ENCODE data around the gene RELN.
"Not testable (repeated sequence)": the region's sequence is repeated elsewhere in the genome, so short reads cannot be mapped to it uniquely, and the experiment has no call there.

Gene RELN

DNA sequence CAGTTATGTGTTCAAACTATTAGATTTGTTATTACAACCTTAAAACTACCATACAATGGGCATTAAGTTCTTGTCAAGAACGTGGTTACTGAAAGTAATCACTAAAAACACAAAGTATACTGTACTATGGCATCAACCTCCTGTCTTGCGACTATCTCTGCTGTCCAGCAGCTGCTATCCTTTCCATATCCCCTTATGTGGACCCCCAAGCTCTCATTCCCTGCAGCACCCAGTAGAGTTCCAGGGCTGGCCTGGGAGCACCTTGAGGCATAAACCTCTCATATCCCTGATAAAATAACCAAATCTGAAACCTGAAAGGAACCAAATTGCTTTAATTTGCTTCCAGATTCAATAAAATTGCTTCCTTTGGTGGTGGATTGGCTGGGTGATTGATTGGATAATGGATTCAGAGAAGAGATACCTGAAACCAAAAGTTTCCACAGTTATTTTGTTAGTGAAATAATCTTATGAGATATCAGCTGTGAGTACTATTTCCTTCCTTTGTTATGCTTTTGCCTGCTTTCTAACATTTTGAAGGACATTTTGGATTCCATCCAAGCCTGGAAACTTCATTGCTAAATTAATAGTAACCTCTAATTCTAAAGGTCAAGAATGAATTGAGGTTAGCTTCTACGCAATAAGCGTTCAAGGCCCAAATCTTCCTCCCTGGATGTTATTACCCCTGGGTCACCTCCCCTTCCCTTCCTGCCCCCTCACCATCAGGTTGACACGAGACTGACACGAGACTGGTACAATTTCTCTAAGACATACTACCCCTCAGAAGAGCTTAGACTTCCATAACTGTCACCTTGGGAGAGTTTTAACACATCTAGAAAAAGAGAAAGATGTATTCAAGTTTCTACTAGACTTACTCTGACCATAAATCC lies 48.8 kb downstream of the RELN start:
- no peak for DNase-seq

DNA sequence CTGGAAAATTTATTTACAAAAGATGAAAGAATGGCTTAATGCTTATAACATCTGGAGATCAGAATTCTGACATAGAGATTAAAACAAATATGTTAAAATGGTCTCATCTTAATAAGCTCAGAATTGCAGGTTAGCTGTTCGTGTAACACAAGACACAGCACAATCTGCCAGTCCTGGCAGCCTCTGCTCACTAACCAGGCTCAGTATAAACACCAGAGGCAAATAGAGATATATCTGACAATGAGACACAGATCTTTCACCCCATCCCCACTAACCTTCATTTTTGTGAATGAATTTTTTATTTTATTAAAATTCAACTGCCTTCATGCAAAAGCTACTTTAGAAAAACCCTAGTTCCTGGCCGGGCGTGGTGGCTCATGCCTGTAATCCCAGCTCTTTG lies 51.8 kb downstream of the RELN start:
- DNase-seq = no peak

DNA sequence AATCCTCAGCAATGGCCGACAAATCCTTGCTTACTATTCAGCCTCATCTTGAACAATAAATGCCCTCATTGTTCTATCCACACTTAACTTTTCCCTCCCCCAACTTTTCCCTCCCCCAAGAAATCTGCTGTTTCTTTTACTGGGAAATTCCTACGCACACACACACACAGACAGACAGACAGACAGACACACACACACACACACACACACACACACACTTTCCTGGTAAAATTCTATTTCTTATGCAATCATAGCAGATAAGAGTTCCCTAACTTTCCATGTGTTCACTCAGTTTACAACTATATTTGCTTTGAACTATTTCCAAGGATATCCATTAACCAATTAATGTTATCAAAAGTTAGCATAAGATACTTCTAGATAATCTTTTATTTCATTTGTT lies 52.9 kb downstream of the RELN start:
- DNase-seq = no peak

DNA sequence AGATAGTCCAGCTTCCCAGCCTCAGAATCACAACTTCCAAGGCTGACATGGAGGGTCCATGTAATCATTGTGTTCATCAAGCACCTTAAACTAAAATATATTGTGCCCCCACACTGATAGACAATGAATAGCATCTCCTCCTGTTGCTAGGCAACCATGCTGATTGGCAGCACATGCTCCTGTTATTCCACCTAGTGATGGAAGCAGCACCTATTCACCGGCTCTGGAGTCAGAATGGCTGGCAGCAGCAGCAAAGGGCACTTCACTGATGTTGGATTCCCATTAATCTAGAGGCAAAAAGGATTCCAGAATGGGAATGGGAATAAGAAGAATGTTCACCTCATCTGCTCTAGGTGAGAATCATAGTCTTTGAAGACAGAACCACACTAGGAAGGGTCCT lies 55.0 kb downstream of the RELN start:
- peak; percentile 15 for DNase-seq

DNA sequence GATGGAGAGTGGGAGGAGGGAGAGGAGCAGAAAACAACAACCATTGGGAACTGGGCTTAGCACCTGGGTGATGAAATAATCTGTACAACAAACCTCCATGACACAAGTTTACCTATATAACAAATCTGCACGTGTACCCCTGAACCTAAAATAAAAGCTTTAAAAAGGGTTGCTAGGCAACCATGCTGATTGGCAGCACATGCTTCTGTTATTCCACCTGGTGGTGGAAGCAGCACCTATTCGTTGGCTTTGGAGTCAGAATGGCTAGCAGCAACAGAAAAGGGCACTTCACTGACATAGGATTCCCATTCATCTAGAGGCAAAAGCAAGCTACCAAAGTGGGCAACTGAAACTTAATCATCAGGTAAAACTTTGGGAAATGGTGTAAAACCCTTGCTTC lies 57.1 kb downstream of the RELN start:
- no peak for DNase-seq

DNA sequence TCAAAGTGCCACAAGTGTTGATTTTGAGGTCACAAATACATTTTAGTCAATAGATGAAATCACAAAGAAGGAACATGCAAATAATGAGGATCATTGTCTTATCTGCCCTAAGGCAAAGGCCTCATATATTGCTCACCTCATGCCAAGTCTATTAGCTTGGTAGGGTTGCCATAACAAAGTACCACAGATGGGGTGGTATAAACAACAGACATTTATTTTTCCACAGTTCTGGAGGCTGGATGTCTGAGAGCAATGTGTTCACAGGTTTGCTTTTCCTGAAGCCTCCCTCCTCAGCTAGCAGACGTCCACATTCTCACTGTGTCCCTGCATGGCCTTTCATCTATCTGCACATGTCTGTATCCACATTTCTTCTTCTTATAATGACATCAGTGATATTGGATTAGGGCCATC lies 59.6 kb downstream of the RELN start:
- DNase-seq = peak; percentile 17

DNA sequence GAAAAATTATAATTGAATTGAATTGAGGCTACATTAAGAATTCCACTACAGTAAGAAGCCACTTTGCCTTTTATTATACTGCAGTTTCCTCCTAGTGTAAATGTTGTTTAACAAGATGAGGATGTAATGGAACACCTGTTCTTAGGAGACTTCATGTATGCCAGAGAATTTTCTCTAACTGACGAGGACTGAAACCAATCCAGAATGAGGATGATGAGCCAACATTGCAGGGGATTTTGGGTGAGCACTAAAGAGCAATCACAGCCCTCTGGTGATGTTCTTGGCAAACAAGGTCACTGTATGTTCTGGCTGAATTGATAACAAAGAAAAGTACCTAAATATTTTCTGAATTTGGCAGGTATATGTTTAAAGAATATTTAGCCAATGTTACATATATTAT lies 60.9 kb downstream of the RELN start:
- no peak for DNase-seq

DNA sequence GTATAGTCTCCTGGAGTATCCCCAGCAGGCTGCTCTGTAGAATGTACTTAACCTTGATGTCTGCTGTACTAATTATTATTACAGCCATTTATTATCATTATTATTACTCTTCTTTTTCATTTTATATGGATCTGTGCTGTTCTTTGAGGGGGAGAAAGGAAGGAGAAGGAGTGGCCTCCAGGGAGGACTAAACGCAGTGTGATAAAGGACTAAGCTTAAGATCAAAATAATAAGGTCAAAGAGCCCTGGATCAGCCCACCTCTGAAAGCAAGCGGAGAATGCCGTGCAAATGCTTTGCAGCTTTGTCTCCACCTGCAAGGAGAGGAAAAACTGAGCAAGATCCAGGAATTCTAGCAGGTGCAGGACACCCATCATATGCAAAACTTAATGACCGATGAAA lies 65.3 kb downstream of the RELN start:
- DNase-seq = no peak

DNA sequence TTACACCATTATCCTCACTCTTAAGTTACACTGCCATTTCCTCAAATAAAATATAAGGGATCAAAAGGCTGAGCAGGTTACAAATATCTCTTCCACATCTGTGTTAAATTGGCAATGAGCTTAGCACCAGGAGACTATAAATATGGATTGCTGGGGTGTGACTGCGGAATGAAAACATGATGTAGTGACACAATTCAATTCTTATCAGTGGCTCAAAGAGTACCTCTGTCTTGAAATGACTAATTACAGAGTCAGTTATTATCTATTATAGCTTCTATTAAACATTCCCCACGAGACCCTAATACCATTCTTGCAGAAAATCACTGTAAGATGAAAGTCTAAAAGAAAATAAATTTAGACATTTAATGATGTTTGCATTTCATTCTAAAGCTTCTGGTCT lies 67.1 kb downstream of the RELN start:
- DNase-seq = no peak

DNA sequence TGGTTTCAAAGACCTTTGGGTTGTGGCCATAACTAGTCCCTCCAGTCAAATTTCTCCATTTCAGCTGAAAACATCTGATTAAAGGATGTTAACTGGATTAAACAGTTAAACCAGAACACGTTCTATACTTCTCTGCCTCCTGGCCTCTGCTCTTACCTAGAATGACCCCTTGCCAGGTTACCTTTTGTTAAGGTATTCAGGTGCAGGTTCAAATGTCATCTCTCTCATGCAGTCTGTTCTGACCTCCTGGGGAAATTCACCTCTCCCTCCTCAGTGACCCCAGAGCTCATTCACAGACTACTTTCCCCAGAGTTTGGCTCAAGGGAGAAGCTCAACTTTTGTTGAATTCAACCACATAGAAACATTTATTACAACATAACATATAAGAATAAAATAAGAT lies 67.8 kb downstream of the RELN start:
- DNase-seq = no peak

DNA sequence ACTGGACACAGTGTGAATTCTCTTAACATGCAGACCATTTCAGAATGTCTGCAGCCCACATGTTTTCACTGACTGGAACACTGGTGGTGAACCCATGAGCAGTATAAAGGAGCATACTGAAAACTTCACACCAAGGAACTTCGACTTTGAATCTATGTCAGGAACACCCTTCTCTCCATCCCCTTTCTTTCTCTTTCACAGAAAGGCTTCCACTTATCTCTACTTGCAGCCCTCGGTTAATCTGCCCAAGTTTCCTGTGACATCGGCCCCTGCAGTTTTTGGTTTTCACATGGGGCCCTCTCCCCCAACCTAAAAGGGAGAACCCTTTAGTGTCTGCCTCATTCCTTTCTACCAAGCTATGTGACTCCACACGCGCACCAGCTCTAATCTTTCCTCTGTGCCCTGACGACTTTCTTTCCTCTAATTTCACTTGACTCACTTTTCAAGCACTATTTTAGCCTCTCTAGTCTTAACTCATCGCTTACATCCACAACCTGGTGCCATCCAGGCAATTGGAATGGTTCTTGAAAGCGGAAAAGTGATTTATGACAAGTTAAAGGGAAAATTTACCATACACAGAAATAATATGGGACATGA lies 70.1 kb downstream of the RELN start:
- DNase-seq = no peak

DNA sequence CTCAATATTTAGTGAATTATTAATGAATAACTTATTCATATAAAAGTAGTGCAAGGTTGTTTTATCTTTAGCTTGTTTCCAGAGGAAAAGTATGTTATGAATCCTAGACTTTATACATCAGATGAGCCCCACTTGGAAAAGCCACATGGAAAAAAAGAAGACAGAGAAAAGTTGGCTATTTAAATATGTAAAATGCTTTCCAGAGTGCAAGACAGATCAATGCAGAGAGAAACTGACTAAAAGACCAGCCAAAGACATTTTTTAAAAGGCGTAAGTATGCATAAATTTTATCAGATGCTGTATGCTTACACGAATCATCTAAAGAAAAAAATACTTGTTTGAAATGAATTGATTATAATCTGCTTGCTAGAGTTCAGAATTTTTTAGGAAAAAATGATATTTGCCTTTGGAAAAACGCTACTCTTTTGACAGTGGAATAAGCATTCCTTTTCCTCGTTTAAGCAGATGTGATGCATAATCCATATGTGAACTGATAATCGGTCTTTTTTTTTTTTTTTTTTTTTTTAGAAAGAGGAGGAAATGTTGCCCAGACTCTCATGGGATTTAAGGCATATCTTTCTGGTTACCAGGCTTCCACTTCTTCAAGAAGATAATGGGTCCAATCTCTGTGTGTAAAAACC lies 70.7 kb downstream of the RELN start:
- DNase-seq = no peak

DNA sequence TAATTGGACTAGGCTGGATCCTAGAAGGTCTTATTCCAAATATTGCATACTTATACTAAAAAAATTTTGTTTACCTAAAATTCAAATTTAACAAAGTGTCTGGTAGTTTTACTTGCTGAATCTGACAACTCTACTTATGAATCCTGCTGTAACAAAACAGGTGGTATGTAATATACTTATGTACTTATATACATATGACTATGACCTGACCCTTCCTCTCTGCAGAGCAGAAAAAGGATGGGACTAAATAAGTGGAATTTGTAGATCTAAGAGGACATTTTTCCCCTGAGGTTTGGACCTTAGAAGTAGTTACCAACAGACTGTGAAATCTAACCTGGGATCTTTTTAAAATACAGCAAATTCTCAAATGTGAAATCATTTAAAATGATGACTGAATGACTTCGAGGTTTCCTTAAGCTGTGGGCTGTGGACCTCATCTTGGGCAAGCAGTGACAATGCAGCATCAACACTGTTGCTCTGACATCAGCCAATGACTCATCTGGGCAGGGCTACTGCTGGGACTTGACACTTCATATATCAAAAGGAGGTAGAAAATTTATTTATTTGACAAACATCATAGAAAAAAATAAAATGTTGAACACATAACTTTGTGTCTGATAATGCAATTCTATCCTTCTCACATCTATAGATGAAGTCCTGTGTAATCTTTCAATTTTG lies 73.6 kb downstream of the RELN start:
- DNase-seq = no peak

DNA sequence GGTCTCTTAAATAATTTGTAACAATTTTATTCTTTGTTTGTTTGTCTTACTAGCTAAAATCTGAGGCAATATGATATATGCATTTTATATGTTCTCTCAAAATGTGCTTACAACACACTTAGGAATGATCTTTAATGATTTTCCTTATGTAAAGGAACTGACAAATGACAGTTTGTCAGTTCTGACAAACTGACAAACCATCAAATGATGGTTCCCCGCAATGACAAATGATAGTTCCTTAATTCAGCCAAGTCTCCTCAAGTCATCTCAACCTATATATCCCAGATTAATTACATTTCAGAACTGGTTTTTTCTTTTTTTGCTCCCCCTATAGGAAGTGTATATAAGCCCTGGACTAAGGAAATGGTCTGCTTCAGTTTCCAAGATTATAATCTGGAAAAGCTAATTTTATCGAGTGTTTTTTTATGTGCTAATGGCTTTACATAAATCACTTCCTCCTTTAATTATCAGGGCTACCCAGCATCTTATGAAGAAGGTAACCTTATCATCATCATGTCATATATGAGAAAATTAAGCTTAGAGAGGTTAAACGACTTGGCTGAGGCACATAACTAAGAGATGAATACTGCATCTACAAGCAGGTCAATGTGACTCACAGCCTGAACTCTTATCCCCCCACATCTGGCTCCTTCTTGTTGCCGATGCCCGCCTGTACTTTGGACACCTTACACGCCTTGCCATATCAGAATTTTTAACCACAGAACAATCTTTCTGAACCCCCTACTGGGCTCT lies 75.1 kb downstream of the RELN start:
- no peak for DNase-seq

DNA sequence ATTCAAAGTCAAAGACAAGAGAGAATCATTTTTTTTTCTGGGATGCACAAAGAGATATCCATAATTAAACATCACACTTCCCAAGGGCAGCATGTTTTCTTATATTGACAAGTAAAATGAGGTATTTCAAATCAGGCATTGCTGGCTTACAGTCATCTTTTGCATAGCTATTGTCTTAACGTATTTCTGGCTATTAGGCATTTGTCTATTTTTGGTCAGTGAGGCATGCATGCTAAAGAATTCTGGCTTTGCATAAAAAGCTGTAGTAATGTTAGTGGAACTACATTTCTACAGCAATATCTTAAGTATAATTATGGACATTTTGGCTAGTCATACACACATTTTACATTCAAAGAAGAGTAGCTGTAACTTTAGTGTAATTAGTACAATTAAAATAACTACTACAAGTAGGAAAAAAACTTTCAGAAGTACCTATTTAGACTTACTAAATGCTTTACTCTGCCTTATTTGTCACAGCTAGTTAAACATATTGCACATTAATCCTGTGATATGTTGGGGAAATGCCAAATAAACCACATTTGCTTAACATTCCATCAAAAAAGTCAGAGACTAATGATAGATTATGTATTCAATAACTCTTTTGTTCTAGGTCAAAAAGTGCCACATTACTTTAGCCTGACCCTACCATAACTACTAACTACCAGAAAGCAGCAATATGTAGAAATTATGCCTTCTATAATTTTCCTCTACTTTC lies 76.4 kb downstream of the RELN start:
- no peak for DNase-seq

DNA sequence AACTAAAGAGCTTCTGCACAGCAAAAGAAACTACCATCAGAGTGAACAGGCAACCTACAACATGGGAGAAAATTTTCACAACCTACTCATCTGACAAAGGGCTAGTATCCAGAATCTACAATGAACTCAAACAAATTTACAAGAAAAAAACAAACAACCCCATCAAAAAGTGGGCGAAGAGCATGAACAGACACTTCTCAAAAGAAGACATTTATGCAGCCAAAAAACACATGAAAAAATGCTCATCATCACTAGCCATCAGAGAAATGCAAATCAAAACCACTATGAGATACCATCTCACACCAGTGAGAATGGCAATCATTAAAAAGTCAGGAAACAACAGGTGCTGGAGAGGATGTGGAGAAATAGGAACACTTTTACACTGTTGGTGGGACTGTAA lies 78.4 kb downstream of the RELN start:
- not testable (repeated sequence) for DNase-seq

DNA sequence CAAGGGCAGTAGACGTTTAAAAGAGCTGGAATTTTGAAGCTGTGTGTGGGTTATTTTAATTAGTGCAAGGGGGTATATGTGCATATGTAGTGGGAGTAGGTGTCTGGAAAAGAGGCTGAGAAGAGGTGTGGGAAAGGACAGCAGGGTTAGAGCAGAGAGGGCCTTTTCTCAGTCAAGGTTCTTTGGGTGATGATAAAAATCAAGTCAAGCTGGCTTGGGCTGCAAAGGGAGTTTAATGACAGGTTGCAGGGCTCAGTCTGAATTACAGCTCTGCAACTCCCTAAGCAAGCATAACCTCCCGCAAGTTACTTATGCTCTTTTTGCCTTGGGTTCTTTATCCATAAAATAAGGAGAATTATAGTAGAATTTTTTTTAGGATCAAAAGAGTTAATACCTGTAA lies 83.5 kb downstream of the RELN start:
- DNase-seq = no peak

DNA sequence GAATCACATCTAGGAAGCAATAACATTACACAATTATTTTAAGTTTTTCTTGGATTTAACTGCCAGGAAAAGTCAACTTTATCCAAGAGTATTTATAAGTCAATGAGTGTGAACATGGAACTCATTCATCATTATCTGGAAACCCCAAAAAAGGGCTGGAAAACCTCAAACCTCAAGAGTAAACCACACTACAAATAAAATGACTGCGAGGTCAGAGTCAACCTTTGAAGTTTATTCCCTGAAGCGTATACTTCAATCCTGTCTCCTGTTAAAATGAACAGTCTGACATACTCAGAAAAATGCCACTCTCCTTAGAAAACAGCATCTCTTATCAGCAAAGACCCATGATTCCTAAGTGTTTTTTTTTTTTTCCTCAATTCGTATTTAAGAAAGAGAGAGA lies 86.5 kb downstream of the RELN start:
- no peak for DNase-seq

DNA sequence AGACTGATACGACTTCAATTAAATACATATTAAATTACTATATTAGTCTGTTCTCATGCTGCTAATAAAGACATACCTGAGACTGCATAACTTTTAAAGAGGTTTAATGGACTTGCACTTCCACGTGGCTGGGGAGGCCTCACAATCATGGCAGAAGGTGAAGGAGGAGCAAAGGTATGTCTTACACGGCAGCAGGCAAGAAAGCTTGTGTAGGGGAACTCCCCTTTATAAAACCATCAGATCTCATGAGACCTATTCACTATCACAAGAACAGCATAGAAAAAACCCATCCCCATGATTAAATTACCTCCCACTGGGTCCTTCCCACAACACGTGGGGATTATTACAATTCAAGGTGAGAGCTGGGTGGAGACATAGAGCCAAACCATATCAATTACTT lies 92.6 kb downstream of the RELN start:
- DNase-seq = not testable (repeated sequence)

DNA sequence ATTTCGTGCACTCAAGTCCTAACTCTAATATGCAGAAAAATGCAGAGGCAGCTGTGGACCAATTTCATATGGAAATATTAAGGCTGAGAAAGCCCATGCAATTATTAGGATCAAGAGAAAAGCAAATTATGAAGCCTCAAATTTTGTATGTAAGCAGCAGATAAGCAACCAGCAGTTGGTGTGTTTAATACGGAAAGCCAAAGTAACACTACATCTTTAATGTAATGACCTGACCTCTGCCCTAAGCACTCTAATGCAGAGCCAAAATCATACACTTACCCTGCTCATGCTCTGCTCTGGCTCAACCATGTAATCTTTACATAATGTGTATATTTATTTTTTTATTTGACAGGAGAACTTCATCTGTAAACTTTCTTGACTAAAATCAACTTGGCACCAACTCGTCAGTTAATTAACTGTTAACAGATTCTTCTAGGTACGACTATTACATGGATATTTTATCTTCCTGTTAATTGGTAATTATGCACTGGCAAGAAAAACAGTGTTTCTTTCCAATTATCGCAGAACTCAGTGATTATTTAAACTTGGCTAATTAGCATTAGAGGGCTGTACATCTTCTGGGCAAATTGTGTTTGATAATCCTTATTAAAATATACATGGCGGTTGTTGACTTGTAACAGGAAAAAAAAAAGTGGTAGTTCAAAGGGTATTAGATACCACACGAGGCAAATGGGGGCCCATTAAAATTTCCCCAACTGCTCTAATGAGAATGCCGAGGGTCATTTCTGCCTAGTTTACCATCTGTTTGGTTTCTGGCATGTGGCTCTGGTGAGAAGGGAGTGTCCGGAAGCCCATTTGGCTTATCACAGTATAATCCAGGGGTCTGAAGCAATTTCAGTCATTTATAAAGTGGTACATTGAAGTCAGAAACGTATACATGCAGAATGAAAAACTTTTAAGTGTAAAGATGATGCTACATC lies 94.5 kb downstream of the RELN start:
- no peak for DNase-seq

DNA sequence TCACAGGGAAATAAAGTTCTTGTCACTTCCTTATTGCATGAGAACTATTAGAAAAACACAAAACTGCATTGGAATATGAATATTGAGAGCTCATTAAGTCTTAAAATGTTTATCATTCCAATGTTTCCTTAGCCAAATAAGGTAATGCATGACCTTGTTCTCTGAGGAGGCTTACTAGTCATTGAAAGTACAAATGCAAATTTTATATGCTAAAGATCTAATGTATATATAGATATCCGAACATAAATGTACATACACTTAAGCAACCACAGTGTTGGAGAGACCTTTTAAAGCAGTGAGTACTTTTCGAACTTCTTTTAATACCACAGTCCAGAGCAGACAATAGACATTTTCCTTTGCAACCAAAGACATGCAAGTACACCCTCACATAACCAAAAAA lies 96.1 kb downstream of the RELN start:
- no peak for DNase-seq

All from COR-L47 (cell line).